Ishikawa (cell line): ENCODE data around the gene ROBO1.

Source experiments
- CEBPB ChIP-seq: IDR thresholded peaks from 2 replicates; pipeline ENCODE4 v1.6.1; 2012
- EGR1 ChIP-seq: IDR thresholded peaks from 2 replicates; pipeline ENCODE4 v1.6.1; 2012
- EP300 ChIP-seq: IDR thresholded peaks from 2 replicates; pipeline ENCODE4 v1.6.1; 2012; ENCODE audit warnings: borderline replicate concordance
- FOXM1 ChIP-seq: IDR thresholded peaks from 2 replicates; pipeline ENCODE4 v1.6.1; 2012; ENCODE audit warnings: low read depth, borderline replicate concordance
- NFIC ChIP-seq: IDR thresholded peaks from 2 replicates; pipeline ENCODE4 v1.6.1; 2012
- RAD21 ChIP-seq: IDR thresholded peaks from 2 replicates; pipeline ENCODE4 v1.6.1; 2012; ENCODE audit warnings: low read depth
- TAF1 ChIP-seq: IDR thresholded peaks from 2 replicates; pipeline ENCODE4 v1.6.1; 2012; ENCODE audit warnings: low read depth, mild to moderate bottlenecking
- TEAD4 ChIP-seq: IDR thresholded peaks from 2 replicates; pipeline ENCODE4 v1.6.1; 2012
- YY1 ChIP-seq: IDR thresholded peaks from 2 replicates; pipeline ENCODE4 v1.6.1; 2012; ENCODE audit warnings: low read depth
- ZBTB7A ChIP-seq: IDR thresholded peaks from 2 replicates; pipeline ENCODE4 v1.6.1; 2012; ENCODE audit warnings: low read depth
- TF ChIP-seq, protein P1 (sequence below): IDR thresholded peaks from 2 replicates; pipeline ENCODE4 v1.6.1; 2012
- TF ChIP-seq, protein P2 (sequence below): IDR thresholded peaks from 2 replicates; pipeline ENCODE4 v1.6.1; 2012; ENCODE audit warnings: low read depth, mild to moderate bottlenecking

DNA sequence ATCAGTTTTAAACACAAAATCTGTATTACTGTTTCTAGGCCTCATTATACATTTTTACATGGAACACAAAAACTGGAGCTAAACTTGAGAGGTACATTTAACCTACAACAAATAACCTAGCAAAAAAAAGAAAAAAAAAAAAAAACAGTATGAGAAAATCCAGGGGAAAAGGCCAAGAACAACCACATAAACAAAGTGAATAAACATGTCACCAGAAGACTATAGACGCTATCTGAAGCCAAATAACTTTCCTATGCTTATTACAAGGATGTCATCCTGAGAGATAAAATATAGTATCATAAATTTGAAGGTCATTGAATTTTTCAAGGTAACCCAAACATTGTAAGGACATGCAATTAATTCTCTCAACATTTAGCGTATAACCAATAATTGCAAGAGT, 911.6 kb downstream of the ROBO1 start:
- TF ChIP-seq TEAD4 (no peak), ZBTB7A (no peak), EP300 (no peak), RAD21 (no peak), YY1 (no peak), CEBPB (no peak), EGR1 (no peak), NFIC (no peak), TAF1 (no peak), FOXM1 (no peak)
- TF ChIP-seq, protein P1, sequence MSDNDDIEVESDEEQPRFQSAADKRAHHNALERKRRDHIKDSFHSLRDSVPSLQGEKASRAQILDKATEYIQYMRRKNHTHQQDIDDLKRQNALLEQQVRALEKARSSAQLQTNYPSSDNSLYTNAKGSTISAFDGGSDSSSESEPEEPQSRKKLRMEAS = no peak
- TF ChIP-seq, protein P2, sequence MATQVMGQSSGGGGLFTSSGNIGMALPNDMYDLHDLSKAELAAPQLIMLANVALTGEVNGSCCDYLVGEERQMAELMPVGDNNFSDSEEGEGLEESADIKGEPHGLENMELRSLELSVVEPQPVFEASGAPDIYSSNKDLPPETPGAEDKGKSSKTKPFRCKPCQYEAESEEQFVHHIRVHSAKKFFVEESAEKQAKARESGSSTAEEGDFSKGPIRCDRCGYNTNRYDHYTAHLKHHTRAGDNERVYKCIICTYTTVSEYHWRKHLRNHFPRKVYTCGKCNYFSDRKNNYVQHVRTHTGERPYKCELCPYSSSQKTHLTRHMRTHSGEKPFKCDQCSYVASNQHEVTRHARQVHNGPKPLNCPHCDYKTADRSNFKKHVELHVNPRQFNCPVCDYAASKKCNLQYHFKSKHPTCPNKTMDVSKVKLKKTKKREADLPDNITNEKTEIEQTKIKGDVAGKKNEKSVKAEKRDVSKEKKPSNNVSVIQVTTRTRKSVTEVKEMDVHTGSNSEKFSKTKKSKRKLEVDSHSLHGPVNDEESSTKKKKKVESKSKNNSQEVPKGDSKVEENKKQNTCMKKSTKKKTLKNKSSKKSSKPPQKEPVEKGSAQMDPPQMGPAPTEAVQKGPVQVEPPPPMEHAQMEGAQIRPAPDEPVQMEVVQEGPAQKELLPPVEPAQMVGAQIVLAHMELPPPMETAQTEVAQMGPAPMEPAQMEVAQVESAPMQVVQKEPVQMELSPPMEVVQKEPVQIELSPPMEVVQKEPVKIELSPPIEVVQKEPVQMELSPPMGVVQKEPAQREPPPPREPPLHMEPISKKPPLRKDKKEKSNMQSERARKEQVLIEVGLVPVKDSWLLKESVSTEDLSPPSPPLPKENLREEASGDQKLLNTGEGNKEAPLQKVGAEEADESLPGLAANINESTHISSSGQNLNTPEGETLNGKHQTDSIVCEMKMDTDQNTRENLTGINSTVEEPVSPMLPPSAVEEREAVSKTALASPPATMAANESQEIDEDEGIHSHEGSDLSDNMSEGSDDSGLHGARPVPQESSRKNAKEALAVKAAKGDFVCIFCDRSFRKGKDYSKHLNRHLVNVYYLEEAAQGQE = no peak
